Measurements from ENCODE around the gene IRF4. TPM values are rescaled to one million over a fixed set of nuclear protein-coding genes. Genes with fewer than 3 reads are reported as not detected.

Gene IRF4
- total and polyA plus RNA-seq, 2 experiments from 2014 or later = 1.3 to 1.9 TPM

DNA sequence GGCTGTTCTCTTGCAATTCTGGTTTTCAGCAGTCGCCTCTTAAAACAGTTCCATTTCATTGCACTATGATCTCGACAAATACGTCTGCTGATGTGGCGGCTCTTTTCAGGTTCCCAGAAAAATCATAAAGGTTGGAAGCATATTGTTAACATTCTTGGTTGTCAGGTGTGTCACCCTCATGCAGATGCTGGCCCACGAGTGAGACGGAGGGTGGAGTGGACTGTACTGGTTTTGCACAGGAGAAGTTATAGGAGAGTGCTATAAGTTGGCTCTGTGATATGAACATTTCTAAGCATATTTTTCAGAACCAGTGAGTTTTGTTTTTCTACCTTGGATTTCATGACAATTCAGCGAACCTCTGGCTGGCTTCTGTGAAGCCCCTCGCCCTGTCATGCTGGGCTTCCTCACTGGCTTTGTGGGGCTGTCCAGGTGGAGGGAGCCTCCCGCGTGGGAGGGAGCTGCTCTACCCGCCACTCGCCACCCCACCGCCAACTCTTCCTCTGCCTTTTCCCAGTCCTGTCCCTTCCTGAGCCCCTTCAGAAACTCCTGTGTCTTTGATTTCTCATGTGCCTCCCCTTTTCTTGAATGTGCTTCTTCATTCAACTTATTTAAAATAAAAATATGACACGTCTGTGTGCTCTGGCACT lies 10.6 kb downstream of the IRF4 start:
- Histone ChIP-seq H3K27ac (ENCODE audit: low read depth) (no peak overlapping the region), H3F3A (replicated peaks; ENCODE audit: low read depth) (no peaks in the 10 kb centered on the region), H3K4me3 (no peak overlapping the region), H4K20me1 (replicated peaks; ENCODE audit: insufficient read depth) (no peaks in the 10 kb centered on the region), H2AFZ (no peak overlapping the region), H3K36me3 (ENCODE audit: insufficient read depth) (no peaks in the 10 kb centered on the region), H3K9me2 (ENCODE audit: insufficient read depth) (no peaks in the 10 kb centered on the region), H3K4me2 (no peak overlapping the region), H3K27me3 (ENCODE audit: insufficient read depth) (no peaks in the 10 kb centered on the region), H3K79me2 (replicated peaks; ENCODE audit: insufficient read depth) (no peaks in the 10 kb centered on the region), H3K4me1 (ENCODE audit: insufficient read depth) (no peaks in the 10 kb centered on the region)
- ATAC-seq (no peak), DNase-seq (ENCODE audit: low spot score) (no peak)
- H3K9me3 Mint-ChIP-seq = no peaks in the 10 kb centered on the region
- H3K4me3 Mint-ChIP-seq = no peak overlapping the region
- no peaks in the 10 kb centered on the region for H3K36me3 Mint-ChIP-seq (ENCODE audit: low read depth)
- no peaks in the 10 kb centered on the region for H3K4me1 Mint-ChIP-seq
- TF ChIP-seq, protein P1, sequence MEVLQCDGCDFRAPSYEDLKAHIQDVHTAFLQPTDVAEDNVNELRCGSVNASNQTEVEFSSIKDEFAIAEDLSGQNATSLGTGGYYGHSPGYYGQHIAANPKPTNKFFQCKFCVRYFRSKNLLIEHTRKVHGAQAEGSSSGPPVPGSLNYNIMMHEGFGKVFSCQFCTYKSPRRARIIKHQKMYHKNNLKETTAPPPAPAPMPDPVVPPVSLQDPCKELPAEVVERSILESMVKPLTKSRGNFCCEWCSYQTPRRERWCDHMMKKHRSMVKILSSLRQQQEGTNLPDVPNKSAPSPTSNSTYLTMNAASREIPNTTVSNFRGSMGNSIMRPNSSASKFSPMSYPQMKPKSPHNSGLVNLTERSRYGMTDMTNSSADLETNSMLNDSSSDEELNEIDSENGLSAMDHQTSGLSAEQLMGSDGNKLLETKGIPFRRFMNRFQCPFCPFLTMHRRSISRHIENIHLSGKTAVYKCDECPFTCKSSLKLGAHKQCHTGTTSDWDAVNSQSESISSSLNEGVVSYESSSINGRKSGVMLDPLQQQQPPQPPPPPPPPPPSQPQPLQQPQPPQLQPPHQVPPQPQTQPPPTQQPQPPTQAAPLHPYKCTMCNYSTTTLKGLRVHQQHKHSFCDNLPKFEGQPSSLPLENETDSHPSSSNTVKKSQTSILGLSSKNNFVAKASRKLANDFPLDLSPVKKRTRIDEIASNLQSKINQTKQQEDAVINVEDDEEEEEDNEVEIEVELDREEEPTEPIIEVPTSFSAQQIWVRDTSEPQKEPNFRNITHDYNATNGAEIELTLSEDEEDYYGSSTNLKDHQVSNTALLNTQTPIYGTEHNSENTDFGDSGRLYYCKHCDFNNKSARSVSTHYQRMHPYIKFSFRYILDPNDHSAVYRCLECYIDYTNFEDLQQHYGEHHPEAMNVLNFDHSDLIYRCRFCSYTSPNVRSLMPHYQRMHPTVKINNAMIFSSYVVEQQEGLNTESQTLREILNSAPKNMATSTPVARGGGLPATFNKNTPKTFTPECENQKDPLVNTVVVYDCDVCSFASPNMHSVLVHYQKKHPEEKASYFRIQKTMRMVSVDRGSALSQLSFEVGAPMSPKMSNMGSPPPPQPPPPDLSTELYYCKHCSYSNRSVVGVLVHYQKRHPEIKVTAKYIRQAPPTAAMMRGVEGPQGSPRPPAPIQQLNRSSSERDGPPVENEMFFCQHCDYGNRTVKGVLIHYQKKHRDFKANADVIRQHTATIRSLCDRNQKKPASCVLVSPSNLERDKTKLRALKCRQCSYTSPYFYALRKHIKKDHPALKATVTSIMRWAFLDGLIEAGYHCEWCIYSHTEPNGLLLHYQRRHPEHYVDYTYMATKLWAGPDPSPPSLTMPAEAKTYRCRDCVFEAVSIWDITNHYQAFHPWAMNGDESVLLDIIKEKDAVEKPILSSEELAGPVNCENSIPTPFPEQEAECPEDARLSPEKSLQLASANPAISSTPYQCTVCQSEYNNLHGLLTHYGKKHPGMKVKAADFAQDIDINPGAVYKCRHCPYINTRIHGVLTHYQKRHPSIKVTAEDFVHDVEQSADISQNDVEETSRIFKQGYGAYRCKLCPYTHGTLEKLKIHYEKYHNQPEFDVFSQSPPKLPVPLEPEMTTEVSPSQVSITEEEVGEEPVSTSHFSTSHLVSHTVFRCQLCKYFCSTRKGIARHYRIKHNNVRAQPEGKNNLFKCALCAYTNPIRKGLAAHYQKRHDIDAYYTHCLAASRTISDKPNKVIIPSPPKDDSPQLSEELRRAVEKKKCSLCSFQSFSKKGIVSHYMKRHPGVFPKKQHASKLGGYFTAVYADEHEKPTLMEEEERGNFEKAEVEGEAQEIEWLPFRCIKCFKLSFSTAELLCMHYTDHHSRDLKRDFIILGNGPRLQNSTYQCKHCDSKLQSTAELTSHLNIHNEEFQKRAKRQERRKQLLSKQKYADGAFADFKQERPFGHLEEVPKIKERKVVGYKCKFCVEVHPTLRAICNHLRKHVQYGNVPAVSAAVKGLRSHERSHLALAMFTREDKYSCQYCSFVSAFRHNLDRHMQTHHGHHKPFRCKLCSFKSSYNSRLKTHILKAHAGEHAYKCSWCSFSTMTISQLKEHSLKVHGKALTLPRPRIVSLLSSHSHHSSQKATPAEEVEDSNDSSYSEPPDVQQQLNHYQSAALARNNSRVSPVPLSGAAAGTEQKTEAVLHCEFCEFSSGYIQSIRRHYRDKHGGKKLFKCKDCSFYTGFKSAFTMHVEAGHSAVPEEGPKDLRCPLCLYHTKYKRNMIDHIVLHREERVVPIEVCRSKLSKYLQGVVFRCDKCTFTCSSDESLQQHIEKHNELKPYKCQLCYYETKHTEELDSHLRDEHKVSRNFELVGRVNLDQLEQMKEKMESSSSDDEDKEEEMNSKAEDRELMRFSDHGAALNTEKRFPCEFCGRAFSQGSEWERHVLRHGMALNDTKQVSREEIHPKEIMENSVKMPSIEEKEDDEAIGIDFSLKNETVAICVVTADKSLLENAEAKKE (CRISPR knock-in tag; IDR thresholded peaks at IDR 0.05) = no peak
- TF ChIP-seq JUNB (IDR thresholded peaks at IDR 0.05; ENCODE audit: unreplicated experiment) (no peak), STAT1 (IDR thresholded peaks at IDR 0.05; ENCODE audit: unreplicated experiment) (no peak), NANOG (IDR thresholded peaks at IDR 0.05; ENCODE audit: borderline replicate concordance) (no peak), EZH2phosphoT487 (IDR thresholded peaks at IDR 0.05; ENCODE audit: unreplicated experiment) (no peak), CREB1 (CRISPR knock-in tag; IDR thresholded peaks at IDR 0.05; ENCODE audit: low read depth) (no peak), EZH2 (IDR thresholded peaks at IDR 0.05; ENCODE audit: low read depth, unreplicated experiment) (no peak), ZNF114 (CRISPR knock-in tag; IDR thresholded peaks at IDR 0.05) (no peak), ZNF331 (CRISPR knock-in tag; IDR thresholded peaks at IDR 0.05; ENCODE audit: low read depth) (no peak), POLR2AphosphoS5 (IDR thresholded peaks at IDR 0.05; ENCODE audit: low read depth) (no peak)
- TF ChIP-seq, protein P2, sequence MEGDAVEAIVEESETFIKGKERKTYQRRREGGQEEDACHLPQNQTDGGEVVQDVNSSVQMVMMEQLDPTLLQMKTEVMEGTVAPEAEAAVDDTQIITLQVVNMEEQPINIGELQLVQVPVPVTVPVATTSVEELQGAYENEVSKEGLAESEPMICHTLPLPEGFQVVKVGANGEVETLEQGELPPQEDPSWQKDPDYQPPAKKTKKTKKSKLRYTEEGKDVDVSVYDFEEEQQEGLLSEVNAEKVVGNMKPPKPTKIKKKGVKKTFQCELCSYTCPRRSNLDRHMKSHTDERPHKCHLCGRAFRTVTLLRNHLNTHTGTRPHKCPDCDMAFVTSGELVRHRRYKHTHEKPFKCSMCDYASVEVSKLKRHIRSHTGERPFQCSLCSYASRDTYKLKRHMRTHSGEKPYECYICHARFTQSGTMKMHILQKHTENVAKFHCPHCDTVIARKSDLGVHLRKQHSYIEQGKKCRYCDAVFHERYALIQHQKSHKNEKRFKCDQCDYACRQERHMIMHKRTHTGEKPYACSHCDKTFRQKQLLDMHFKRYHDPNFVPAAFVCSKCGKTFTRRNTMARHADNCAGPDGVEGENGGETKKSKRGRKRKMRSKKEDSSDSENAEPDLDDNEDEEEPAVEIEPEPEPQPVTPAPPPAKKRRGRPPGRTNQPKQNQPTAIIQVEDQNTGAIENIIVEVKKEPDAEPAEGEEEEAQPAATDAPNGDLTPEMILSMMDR (conservative IDR thresholded peaks at IDR 0.05; ENCODE audit: low read depth in 2 of 2) = no peak
- TF ChIP-seq, protein P3, sequence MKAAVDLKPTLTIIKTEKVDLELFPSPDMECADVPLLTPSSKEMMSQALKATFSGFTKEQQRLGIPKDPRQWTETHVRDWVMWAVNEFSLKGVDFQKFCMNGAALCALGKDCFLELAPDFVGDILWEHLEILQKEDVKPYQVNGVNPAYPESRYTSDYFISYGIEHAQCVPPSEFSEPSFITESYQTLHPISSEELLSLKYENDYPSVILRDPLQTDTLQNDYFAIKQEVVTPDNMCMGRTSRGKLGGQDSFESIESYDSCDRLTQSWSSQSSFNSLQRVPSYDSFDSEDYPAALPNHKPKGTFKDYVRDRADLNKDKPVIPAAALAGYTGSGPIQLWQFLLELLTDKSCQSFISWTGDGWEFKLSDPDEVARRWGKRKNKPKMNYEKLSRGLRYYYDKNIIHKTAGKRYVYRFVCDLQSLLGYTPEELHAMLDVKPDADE (IDR thresholded peaks at IDR 0.05) = no peak
- TF ChIP-seq, protein P4, sequence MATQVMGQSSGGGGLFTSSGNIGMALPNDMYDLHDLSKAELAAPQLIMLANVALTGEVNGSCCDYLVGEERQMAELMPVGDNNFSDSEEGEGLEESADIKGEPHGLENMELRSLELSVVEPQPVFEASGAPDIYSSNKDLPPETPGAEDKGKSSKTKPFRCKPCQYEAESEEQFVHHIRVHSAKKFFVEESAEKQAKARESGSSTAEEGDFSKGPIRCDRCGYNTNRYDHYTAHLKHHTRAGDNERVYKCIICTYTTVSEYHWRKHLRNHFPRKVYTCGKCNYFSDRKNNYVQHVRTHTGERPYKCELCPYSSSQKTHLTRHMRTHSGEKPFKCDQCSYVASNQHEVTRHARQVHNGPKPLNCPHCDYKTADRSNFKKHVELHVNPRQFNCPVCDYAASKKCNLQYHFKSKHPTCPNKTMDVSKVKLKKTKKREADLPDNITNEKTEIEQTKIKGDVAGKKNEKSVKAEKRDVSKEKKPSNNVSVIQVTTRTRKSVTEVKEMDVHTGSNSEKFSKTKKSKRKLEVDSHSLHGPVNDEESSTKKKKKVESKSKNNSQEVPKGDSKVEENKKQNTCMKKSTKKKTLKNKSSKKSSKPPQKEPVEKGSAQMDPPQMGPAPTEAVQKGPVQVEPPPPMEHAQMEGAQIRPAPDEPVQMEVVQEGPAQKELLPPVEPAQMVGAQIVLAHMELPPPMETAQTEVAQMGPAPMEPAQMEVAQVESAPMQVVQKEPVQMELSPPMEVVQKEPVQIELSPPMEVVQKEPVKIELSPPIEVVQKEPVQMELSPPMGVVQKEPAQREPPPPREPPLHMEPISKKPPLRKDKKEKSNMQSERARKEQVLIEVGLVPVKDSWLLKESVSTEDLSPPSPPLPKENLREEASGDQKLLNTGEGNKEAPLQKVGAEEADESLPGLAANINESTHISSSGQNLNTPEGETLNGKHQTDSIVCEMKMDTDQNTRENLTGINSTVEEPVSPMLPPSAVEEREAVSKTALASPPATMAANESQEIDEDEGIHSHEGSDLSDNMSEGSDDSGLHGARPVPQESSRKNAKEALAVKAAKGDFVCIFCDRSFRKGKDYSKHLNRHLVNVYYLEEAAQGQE (IDR thresholded peaks at IDR 0.05; ENCODE audit: unreplicated experiment) = no peak
- H3K27me3 Mint-ChIP-seq (ENCODE audit: insufficient read depth, low read depth, poor library complexity) = peaks cover 5% of the 10 kb centered on the region
- H3K27ac Mint-ChIP-seq = no peak overlapping the region

All from GM23338 (cell line).